Measurements from ENCODE around the gene MMGT1.

Gene MMGT1

GRCh38 chrX:135981668-135982067 is 7.9 kb upstream of the MMGT1 start:
- Histone ChIP-seq H2BK15ac (ENCODE audit: low read depth, poor library complexity, severe bottlenecking) (no peak overlapping the region), H2AFZ (ENCODE audit: low read depth, low read length) (no peak overlapping the region), H3K9ac (ENCODE audit: low read length) (no peak overlapping the region), H3K4ac (ENCODE audit: low read depth in 1 of 2, low read length in 2 of 2) (no peak overlapping the region), H3K79me1 (replicated peaks; ENCODE audit: low read length, poor library complexity, severe bottlenecking) (no peaks in the 10 kb centered on the region), H3K18ac (ENCODE audit: low read depth in 1 of 2, low read length in 2 of 2) (no peak overlapping the region), H3K4me3 (ENCODE audit: insufficient read depth in 1 of 2, low read depth in 1 of 2, low read length in 2 of 2) (no peak overlapping the region), H3K4me2 (ENCODE audit: low read length, poor library complexity, severe bottlenecking) (no peak overlapping the region), H3K14ac (ENCODE audit: low read length in 2 of 2) (no peak overlapping the region), H3K27me3 (ENCODE audit: control insufficient read depth in 1 of 2, insufficient read depth in 1 of 2, low read length in 2 of 2) (peaks cover 0 to 4% of the 10 kb centered on the region in 2 experiments), H2AK5ac (ENCODE audit: low read length, severe bottlenecking) (no peak overlapping the region), H3K27ac (ENCODE audit: low read length, poor library complexity, severe bottlenecking) (no peak overlapping the region), H3K9me3 (ENCODE audit: control insufficient read depth, low read length) (no peaks in the 10 kb centered on the region), H3K23ac (ENCODE audit: low read length in 2 of 2) (no peak overlapping the region), H4K8ac (ENCODE audit: low read length) (no peak overlapping the region), H3K4me1 (ENCODE audit: control insufficient read depth, insufficient read depth, low read depth, low read length) (no peaks in the 10 kb centered on the region), H3K36me3 (ENCODE audit: control insufficient read depth in 1 of 2, insufficient read depth in 2 of 2, low read depth in 1 of 2, low read length in 2 of 2) (no peaks in the 10 kb centered on the region), H2BK120ac (ENCODE audit: low read depth, low read length) (no peak overlapping the region), H2BK12ac (ENCODE audit: low read length in 2 of 2) (no peak overlapping the region), H2BK5ac (ENCODE audit: low read depth, low read length, poor library complexity, severe bottlenecking) (no peak overlapping the region), H4K91ac (ENCODE audit: low read length) (no peak overlapping the region)
- no peak for DNase-seq

DNA sequence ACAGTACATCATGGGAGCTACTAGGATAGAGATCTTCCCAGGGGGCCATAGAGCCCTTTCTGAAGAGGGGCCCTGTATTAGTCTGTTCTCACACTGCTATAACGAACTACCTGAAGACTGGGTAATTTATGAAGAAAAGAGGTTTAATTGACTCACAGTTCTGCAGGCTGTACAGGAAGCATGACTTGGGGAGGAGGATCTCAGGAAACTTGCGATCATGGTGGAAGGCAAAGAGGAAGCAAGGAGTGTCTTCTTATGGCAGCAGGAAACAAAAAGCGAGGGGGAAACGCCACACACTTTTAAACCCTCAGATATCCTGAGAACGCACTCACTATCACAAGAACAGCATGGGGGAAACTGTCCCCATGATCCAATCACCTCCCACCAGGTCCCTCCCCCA is 7.2 kb upstream of the MMGT1 start:
- Histone ChIP-seq H3K36me3 (ENCODE audit: control insufficient read depth in 1 of 2, insufficient read depth in 2 of 2, low read depth in 1 of 2, low read length in 2 of 2) (no peaks in the 10 kb centered on the region), H4K91ac (ENCODE audit: low read length) (no peak overlapping the region), H2BK12ac (ENCODE audit: low read length in 2 of 2) (no peak overlapping the region), H3K27ac (ENCODE audit: low read length, poor library complexity, severe bottlenecking) (no peak overlapping the region), H3K9ac (ENCODE audit: low read length) (no peak overlapping the region), H3K9me3 (ENCODE audit: control insufficient read depth, low read length) (no peaks in the 10 kb centered on the region), H3K4ac (ENCODE audit: low read depth in 1 of 2, low read length in 2 of 2) (no peak overlapping the region), H3K23ac (ENCODE audit: low read length in 2 of 2) (no peak overlapping the region), H3K79me1 (replicated peaks; ENCODE audit: low read length, poor library complexity, severe bottlenecking) (no peaks in the 10 kb centered on the region), H3K27me3 (ENCODE audit: control insufficient read depth in 1 of 2, insufficient read depth in 1 of 2, low read length in 2 of 2) (peaks cover 0 to 4% of the 10 kb centered on the region in 2 experiments), H3K4me3 (ENCODE audit: insufficient read depth in 1 of 2, low read depth in 1 of 2, low read length in 2 of 2) (no peak overlapping the region), H3K4me1 (ENCODE audit: control insufficient read depth, insufficient read depth, low read depth, low read length) (no peaks in the 10 kb centered on the region), H2AK5ac (ENCODE audit: low read length, severe bottlenecking) (no peak overlapping the region), H2BK120ac (ENCODE audit: low read depth, low read length) (no peak overlapping the region), H4K8ac (ENCODE audit: low read length) (no peak overlapping the region), H3K4me2 (ENCODE audit: low read length, poor library complexity, severe bottlenecking) (no peak overlapping the region), H2BK5ac (ENCODE audit: low read depth, low read length, poor library complexity, severe bottlenecking) (no peak overlapping the region), H2AFZ (ENCODE audit: low read depth, low read length) (no peak overlapping the region), H2BK15ac (ENCODE audit: low read depth, poor library complexity, severe bottlenecking) (no peak overlapping the region), H3K14ac (ENCODE audit: low read length in 2 of 2) (no peak overlapping the region), H3K18ac (ENCODE audit: low read depth in 1 of 2, low read length in 2 of 2) (no peak overlapping the region)
- DNase-seq: no peak
- WGBS: 100% methylated on average over 1 of the region's 5 CpGs

- Histone ChIP-seq H3K4ac (ENCODE audit: low read depth in 1 of 2, low read length in 2 of 2) (no peak overlapping the region), H3K9me3 (ENCODE audit: control insufficient read depth, low read length) (no peaks in the 10 kb centered on the region), H3K18ac (ENCODE audit: low read depth in 1 of 2, low read length in 2 of 2) (no peak overlapping the region), H3K4me2 (ENCODE audit: low read length, poor library complexity, severe bottlenecking) (no peak overlapping the region), H2BK15ac (ENCODE audit: low read depth, poor library complexity, severe bottlenecking) (no peak overlapping the region), H3K27me3 (ENCODE audit: control insufficient read depth in 1 of 2, insufficient read depth in 1 of 2, low read length in 2 of 2) (peaks cover 0 to 4% of the 10 kb centered on the region in 2 experiments), H3K9ac (ENCODE audit: low read length) (no peak overlapping the region), H4K8ac (ENCODE audit: low read length) (no peak overlapping the region), H3K14ac (ENCODE audit: low read length in 2 of 2) (no peak overlapping the region), H3K4me3 (ENCODE audit: insufficient read depth in 1 of 2, low read depth in 1 of 2, low read length in 2 of 2) (no peak overlapping the region), H4K91ac (ENCODE audit: low read length) (no peak overlapping the region), H2BK5ac (ENCODE audit: low read depth, low read length, poor library complexity, severe bottlenecking) (no peak overlapping the region), H2AFZ (ENCODE audit: low read depth, low read length) (no peak overlapping the region), H3K4me1 (ENCODE audit: control insufficient read depth, insufficient read depth, low read depth, low read length) (no peaks in the 10 kb centered on the region), H3K27ac (ENCODE audit: low read length, poor library complexity, severe bottlenecking) (no peak overlapping the region), H2BK12ac (ENCODE audit: low read length in 2 of 2) (no peak overlapping the region), H3K23ac (ENCODE audit: low read length in 2 of 2) (no peak overlapping the region), H3K36me3 (ENCODE audit: control insufficient read depth in 1 of 2, insufficient read depth in 2 of 2, low read depth in 1 of 2, low read length in 2 of 2) (no peaks in the 10 kb centered on the region), H2AK5ac (ENCODE audit: low read length, severe bottlenecking) (no peak overlapping the region), H3K79me1 (replicated peaks; ENCODE audit: low read length, poor library complexity, severe bottlenecking) (no peaks in the 10 kb centered on the region), H2BK120ac (ENCODE audit: low read depth, low read length) (no peak overlapping the region)
- no CpG with 5 or more reads among the region's 4 CpGs for WGBS
- DNase-seq: peak; percentile 44
Measured at GRCh38 chrX:135977611-135978010, 3.8 kb upstream of the MMGT1 start.

DNA sequence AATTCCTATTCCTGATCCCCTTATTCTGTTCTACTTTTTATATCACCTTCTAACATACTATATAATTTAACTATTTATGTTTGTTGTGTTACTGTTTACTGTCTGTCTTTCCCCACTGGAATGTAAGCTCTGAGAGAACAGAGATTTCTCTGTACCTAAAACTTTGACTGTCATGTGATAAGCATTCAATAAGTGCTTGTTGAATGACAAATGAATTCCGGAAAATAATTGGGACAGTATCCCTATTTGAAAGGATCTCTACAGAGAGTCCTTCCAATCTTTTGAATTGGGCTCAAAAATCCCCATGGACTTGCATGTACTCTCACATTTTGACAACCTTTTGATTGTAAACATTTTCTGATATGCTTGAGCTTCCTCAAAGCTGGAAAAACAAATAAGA is 1.6 kb upstream of the MMGT1 start:
- peaks cover 0 to 4% of the 10 kb centered on the region in 2 experiments for H3K27me3 ChIP-seq (ENCODE audit: control insufficient read depth in 1 of 2, insufficient read depth in 1 of 2, low read length in 2 of 2)
- no peaks in the 10 kb centered on the region for H3K36me3 ChIP-seq (ENCODE audit: control insufficient read depth in 1 of 2, insufficient read depth in 2 of 2, low read depth in 1 of 2, low read length in 2 of 2)
- no peaks in the 10 kb centered on the region for H3K9me3 ChIP-seq (ENCODE audit: control insufficient read depth, low read length)
- H3K14ac ChIP-seq (ENCODE audit: low read length in 2 of 2): no peak overlapping the region
- no peak overlapping the region for H3K27ac ChIP-seq (ENCODE audit: low read length, poor library complexity, severe bottlenecking)
- no peak overlapping the region for H4K91ac ChIP-seq (ENCODE audit: low read length)
- H3K79me1 ChIP-seq (replicated peaks; ENCODE audit: low read length, poor library complexity, severe bottlenecking): no peaks in the 10 kb centered on the region
- WGBS: 100% methylated on average over 1 of the region's 1 CpG
- no peak overlapping the region for H2BK15ac ChIP-seq (ENCODE audit: low read depth, poor library complexity, severe bottlenecking)
- no peak overlapping the region for H4K8ac ChIP-seq (ENCODE audit: low read length)
- no peak overlapping the region for H2AFZ ChIP-seq (ENCODE audit: low read depth, low read length)
- H2BK12ac ChIP-seq (ENCODE audit: low read length in 2 of 2): no peak overlapping the region
- H2BK120ac ChIP-seq (ENCODE audit: low read depth, low read length): no peak overlapping the region
- no peaks in the 10 kb centered on the region for H3K4me1 ChIP-seq (ENCODE audit: control insufficient read depth, insufficient read depth, low read depth, low read length)
- no peak overlapping the region for H3K18ac ChIP-seq (ENCODE audit: low read depth in 1 of 2, low read length in 2 of 2)
- no peak overlapping the region for H3K23ac ChIP-seq (ENCODE audit: low read length in 2 of 2)
- H3K4ac ChIP-seq (ENCODE audit: low read depth in 1 of 2, low read length in 2 of 2): no peak overlapping the region
- no peak overlapping the region for H2BK5ac ChIP-seq (ENCODE audit: low read depth, low read length, poor library complexity, severe bottlenecking)
- no peak overlapping the region for H2AK5ac ChIP-seq (ENCODE audit: low read length, severe bottlenecking)
- no peak for DNase-seq
- H3K9ac ChIP-seq (ENCODE audit: low read length): no peak overlapping the region
- H3K4me2 ChIP-seq (ENCODE audit: low read length, poor library complexity, severe bottlenecking): no peak overlapping the region
- no peak overlapping the region for H3K4me3 ChIP-seq (ENCODE audit: insufficient read depth in 1 of 2, low read depth in 1 of 2, low read length in 2 of 2)

All from mesenchymal stem cell (in vitro differentiated cells and primary cell).